ENCODE data around the gene NCOA4. TPM values are rescaled to one million over a fixed set of nuclear protein-coding genes. Genes with fewer than 3 reads are reported as not detected.

Gene NCOA4
- total RNA-seq (2012; rRNA removed) = 123 and 129 TPM in 2 replicates

- H3K36me3 ChIP-seq (ENCODE audit: insufficient read depth, low read length) = no peaks in the 10 kb centered on the region
- H3K4me1 ChIP-seq (ENCODE audit: control insufficient read depth, insufficient read depth, low read length) = peaks cover 39% of the 10 kb centered on the region
- peaks cover 2% of the 10 kb centered on the region for H3K27me3 ChIP-seq (ENCODE audit: control insufficient read depth, insufficient read depth, low read length)
- peak within 1 kb of the TSS; percentile 94 for H3K4me2 ChIP-seq (ENCODE audit: low read length)
- no peaks in the 10 kb centered on the region for H3K9me3 ChIP-seq (replicated peaks; ENCODE audit: low read length)
- peak within 1 kb of the TSS; percentile 90 for H3K4me3 ChIP-seq (ENCODE audit: low read length)
- peak within 1 kb of the TSS; percentile 99 for H3K9ac ChIP-seq (ENCODE audit: low read depth, low read length)
These were observed at the start of gene NCOA4 for GRCh38 chr10:46030091-46030937. Gene NCOA4, minus strand, starts transcription at chr10:46030623. Its CDS starts 13,943 bp downstream, at chr10:46016680.

GRCh38 chr10:46079831-46080585 is 49.6 kb upstream of the NCOA4 start:
- H3K9me3 ChIP-seq (replicated peaks; ENCODE audit: low read length) = no peaks in the 10 kb centered on the region
- no peak overlapping the region for H3K4me2 ChIP-seq (ENCODE audit: low read length)
- no peaks in the 10 kb centered on the region for H3K36me3 ChIP-seq (ENCODE audit: insufficient read depth, low read length)
- no peak overlapping the region for H3K9ac ChIP-seq (ENCODE audit: low read depth, low read length)
- no peaks in the 10 kb centered on the region for H3K4me1 ChIP-seq (ENCODE audit: control insufficient read depth, insufficient read depth, low read length)
- H3K4me3 ChIP-seq (ENCODE audit: low read length) = no peak overlapping the region
- peaks cover 4% of the 10 kb centered on the region for H3K27me3 ChIP-seq (ENCODE audit: control insufficient read depth, insufficient read depth, low read length)

- Histone ChIP-seq H3K27me3 (ENCODE audit: control insufficient read depth, insufficient read depth, low read length) (peaks cover 4% of the 10 kb centered on the region), H3K9ac (ENCODE audit: low read depth, low read length) (no peak overlapping the region), H3K9me3 (replicated peaks; ENCODE audit: low read length) (no peaks in the 10 kb centered on the region), H3K4me3 (ENCODE audit: low read length) (no peak overlapping the region), H3K36me3 (ENCODE audit: insufficient read depth, low read length) (no peaks in the 10 kb centered on the region), H3K4me1 (ENCODE audit: control insufficient read depth, insufficient read depth, low read length) (no peaks in the 10 kb centered on the region), H3K4me2 (ENCODE audit: low read length) (no peak overlapping the region)
These were observed 47.4 kb upstream of the NCOA4 start for GRCh38 chr10:46077731-46078413.

GRCh38 chr10:46077141-46077554 is 46.7 kb upstream of the NCOA4 start:
- H3K9me3 ChIP-seq (replicated peaks; ENCODE audit: low read length) = no peaks in the 10 kb centered on the region
- H3K27me3 ChIP-seq (ENCODE audit: control insufficient read depth, insufficient read depth, low read length) = peaks cover 4% of the 10 kb centered on the region
- H3K4me2 ChIP-seq (ENCODE audit: low read length) = no peak overlapping the region
- no peak overlapping the region for H3K9ac ChIP-seq (ENCODE audit: low read depth, low read length)
- H3K4me1 ChIP-seq (ENCODE audit: control insufficient read depth, insufficient read depth, low read length) = no peaks in the 10 kb centered on the region
- no peaks in the 10 kb centered on the region for H3K36me3 ChIP-seq (ENCODE audit: insufficient read depth, low read length)
- no peak overlapping the region for H3K4me3 ChIP-seq (ENCODE audit: low read length)

- H3K4me1 ChIP-seq (ENCODE audit: control insufficient read depth, insufficient read depth, low read length) = no peaks in the 10 kb centered on the region
- no peak overlapping the region for H3K9ac ChIP-seq (ENCODE audit: low read depth, low read length)
- H3K36me3 ChIP-seq (ENCODE audit: insufficient read depth, low read length) = no peaks in the 10 kb centered on the region
These were observed 45.4 kb upstream of the NCOA4 start for GRCh38 chr10:46075869-46076268.

GRCh38 chr10:46074196-46074946 is 43.9 kb upstream of the NCOA4 start:
- Histone ChIP-seq H3K4me3 (ENCODE audit: low read length) (no peak overlapping the region), H3K9me3 (replicated peaks; ENCODE audit: low read length) (no peaks in the 10 kb centered on the region), H3K27me3 (ENCODE audit: control insufficient read depth, insufficient read depth, low read length) (peaks cover 3% of the 10 kb centered on the region), H3K4me2 (ENCODE audit: low read length) (no peak overlapping the region), H3K4me1 (ENCODE audit: control insufficient read depth, insufficient read depth, low read length) (no peaks in the 10 kb centered on the region), H3K36me3 (ENCODE audit: insufficient read depth, low read length) (no peaks in the 10 kb centered on the region), H3K9ac (ENCODE audit: low read depth, low read length) (no peak overlapping the region)

More at GRCh38 chr10:46075869-46076268, 45.4 kb upstream of the NCOA4 start:
- Histone ChIP-seq H3K9me3 (replicated peaks; ENCODE audit: low read length) (no peaks in the 10 kb centered on the region), H3K4me2 (ENCODE audit: low read length) (no peak overlapping the region), H3K4me3 (ENCODE audit: low read length) (no peak overlapping the region), H3K27me3 (ENCODE audit: control insufficient read depth, insufficient read depth, low read length) (peaks cover 4% of the 10 kb centered on the region)

- Histone ChIP-seq H3K9me3 (replicated peaks; ENCODE audit: low read length) (no peaks in the 10 kb centered on the region), H3K9ac (ENCODE audit: low read depth, low read length) (no peak overlapping the region), H3K4me2 (ENCODE audit: low read length) (no peak overlapping the region), H3K4me1 (ENCODE audit: control insufficient read depth, insufficient read depth, low read length) (no peaks in the 10 kb centered on the region), H3K27me3 (ENCODE audit: control insufficient read depth, insufficient read depth, low read length) (peaks cover 3% of the 10 kb centered on the region), H3K4me3 (ENCODE audit: low read length) (no peak overlapping the region), H3K36me3 (ENCODE audit: insufficient read depth, low read length) (no peaks in the 10 kb centered on the region)
These were observed 43.1 kb upstream of the NCOA4 start for GRCh38 chr10:46073564-46073963.

GRCh38 chr10:46070749-46071148 is 40.3 kb upstream of the NCOA4 start:
- H3K36me3 ChIP-seq (ENCODE audit: insufficient read depth, low read length) = no peaks in the 10 kb centered on the region
- H3K9me3 ChIP-seq (replicated peaks; ENCODE audit: low read length) = no peaks in the 10 kb centered on the region
- no peaks in the 10 kb centered on the region for H3K4me1 ChIP-seq (ENCODE audit: control insufficient read depth, insufficient read depth, low read length)
- H3K4me2 ChIP-seq (ENCODE audit: low read length) = no peak overlapping the region
- H3K4me3 ChIP-seq (ENCODE audit: low read length) = no peak overlapping the region
- peaks cover 8% of the 10 kb centered on the region for H3K27me3 ChIP-seq (ENCODE audit: control insufficient read depth, insufficient read depth, low read length)
- no peak overlapping the region for H3K9ac ChIP-seq (ENCODE audit: low read depth, low read length)

GRCh38 chr10:46069771-46070463 is 39.5 kb upstream of the NCOA4 start:
- H3K4me2 ChIP-seq (ENCODE audit: low read length) = no peak overlapping the region
- no peak overlapping the region for H3K9ac ChIP-seq (ENCODE audit: low read depth, low read length)
- H3K36me3 ChIP-seq (ENCODE audit: insufficient read depth, low read length) = no peaks in the 10 kb centered on the region
- H3K27me3 ChIP-seq (ENCODE audit: control insufficient read depth, insufficient read depth, low read length) = peaks cover 8% of the 10 kb centered on the region
- H3K9me3 ChIP-seq (replicated peaks; ENCODE audit: low read length) = no peaks in the 10 kb centered on the region
- H3K4me1 ChIP-seq (ENCODE audit: control insufficient read depth, insufficient read depth, low read length) = no peaks in the 10 kb centered on the region
- no peak overlapping the region for H3K4me3 ChIP-seq (ENCODE audit: low read length)

- Histone ChIP-seq H3K4me3 (ENCODE audit: low read length) (no peak overlapping the region), H3K36me3 (ENCODE audit: insufficient read depth, low read length) (no peaks in the 10 kb centered on the region), H3K9me3 (replicated peaks; ENCODE audit: low read length) (no peaks in the 10 kb centered on the region), H3K4me1 (ENCODE audit: control insufficient read depth, insufficient read depth, low read length) (no peaks in the 10 kb centered on the region), H3K9ac (ENCODE audit: low read depth, low read length) (no peak overlapping the region), H3K4me2 (ENCODE audit: low read length) (no peak overlapping the region), H3K27me3 (ENCODE audit: control insufficient read depth, insufficient read depth, low read length) (peaks cover 8% of the 10 kb centered on the region)
These were observed 38.5 kb upstream of the NCOA4 start for GRCh38 chr10:46068905-46069304.
